OCI-LY1 (cell line): ENCODE data around the gene PBX3.

Experiments
- H2AFZ ChIP-seq: fragments of 200-600 bp; sonication (generic), shearing (Covaris generic); 2 replicates; pipeline ENCODE4 v1.6.0; 2014; ENCODE audit warnings: antibody characterized with exemption, mild to moderate bottlenecking, low read length
- H3F3A ChIP-seq: fragments of 200-600 bp; sonication (generic), shearing (Covaris generic); 2 replicates; pipeline ENCODE4 v1.6.0; 2014; ENCODE audit warnings: mild to moderate bottlenecking, antibody characterized with exemption, low read length, moderate library complexity; ENCODE audit not compliant: insufficient read depth
- H3K27ac ChIP-seq: fragments of 200-600 bp; sonication (generic); 2 replicates; pipeline ENCODE4 v1.5.1; 2014; ENCODE audit warnings: low read length, mixed run types, mild to moderate bottlenecking, low read depth; ENCODE audit not compliant: poor library complexity, severe bottlenecking
- H3K27me3 ChIP-seq: fragments of 200-600 bp; sonication (generic); 2 replicates; pipeline ENCODE4 v1.6.0; 2014; ENCODE audit warnings: antibody characterized with exemption, mild to moderate bottlenecking, low read length, moderate library complexity; ENCODE audit not compliant: insufficient read depth
- H3K36me3 ChIP-seq: fragments of 200-600 bp; sonication (generic); 2 replicates; pipeline ENCODE4 v1.6.1; 2014; ENCODE audit warnings: mild to moderate bottlenecking, antibody characterized with exemption, low read length, moderate library complexity, mixed read lengths; ENCODE audit not compliant: insufficient read depth
- H3K4me1 ChIP-seq: fragments of 200-600 bp; sonication (generic); 2 replicates; pipeline ENCODE4 v1.5.1; 2014; ENCODE audit warnings: mild to moderate bottlenecking, low read length, moderate library complexity; ENCODE audit not compliant: insufficient read depth, severe bottlenecking
- H3K4me2 ChIP-seq: fragments of 200-600 bp; sonication (generic), shearing (Covaris generic); 2 replicates; pipeline ENCODE4 v1.6.1; 2014; ENCODE audit warnings: low read length
- H3K4me3 ChIP-seq: fragments of 200-600 bp; sonication (generic); 2 replicates; pipeline ENCODE4 v1.5.1; 2014; ENCODE audit warnings: low read length, low read depth, mild to moderate bottlenecking, mixed read lengths; ENCODE audit not compliant: poor library complexity, severe bottlenecking
- H3K79me2 ChIP-seq: fragments of 200-600 bp; shearing (Covaris generic); 2 replicates; pipeline ENCODE4 v1.6.1; 2016; ENCODE audit warnings: mixed run types, low read length, mixed read lengths; ENCODE audit not compliant: insufficient read depth
- H3K9ac ChIP-seq: fragments of 200-600 bp; sonication (generic), shearing (Covaris generic); 2 replicates; pipeline ENCODE4 v1.6.1; 2014; ENCODE audit warnings: mild to moderate bottlenecking, low read length, mixed read lengths
- H3K9me2 ChIP-seq: fragments of 200-600 bp; sonication (generic), shearing (Covaris generic); 2 replicates; pipeline ENCODE4 v1.6.1; 2014; ENCODE audit warnings: low read depth, mild to moderate bottlenecking, low read length, mixed read lengths
- H3K9me3 ChIP-seq: fragments of 200-600 bp; shearing (Covaris generic); 2 replicates; pipeline ENCODE4 v1.6.1; 2014; ENCODE audit warnings: low read length, mixed read lengths
- H4K20me1 ChIP-seq: fragments of 200-600 bp; sonication (generic), shearing (Covaris generic); 2 replicates; pipeline ENCODE4 v1.6.0; 2016; ENCODE audit warnings: mild to moderate bottlenecking, low read length; ENCODE audit not compliant: insufficient read depth
- EZH2 ChIP-seq: fragments of 200-600 bp; sonication (generic), shearing (Covaris generic); IDR thresholded peaks from 2 replicates; pipeline ENCODE4 v1.8.0; 2017; ENCODE audit warnings: borderline replicate concordance, mixed run types, mild to moderate bottlenecking, antibody characterized with exemption, low read length, moderate library complexity, mixed read lengths
- TF ChIP-seq, protein P1 (sequence below): fragments of 200-600 bp; sonication (generic), shearing (Covaris generic); IDR thresholded peaks from 2 replicates; pipeline ENCODE4 v1.5.1; 2017; ENCODE audit warnings: mild to moderate bottlenecking, antibody characterized with exemption, low read length, moderate library complexity, mixed read lengths

The PBX3 gene

DNA sequence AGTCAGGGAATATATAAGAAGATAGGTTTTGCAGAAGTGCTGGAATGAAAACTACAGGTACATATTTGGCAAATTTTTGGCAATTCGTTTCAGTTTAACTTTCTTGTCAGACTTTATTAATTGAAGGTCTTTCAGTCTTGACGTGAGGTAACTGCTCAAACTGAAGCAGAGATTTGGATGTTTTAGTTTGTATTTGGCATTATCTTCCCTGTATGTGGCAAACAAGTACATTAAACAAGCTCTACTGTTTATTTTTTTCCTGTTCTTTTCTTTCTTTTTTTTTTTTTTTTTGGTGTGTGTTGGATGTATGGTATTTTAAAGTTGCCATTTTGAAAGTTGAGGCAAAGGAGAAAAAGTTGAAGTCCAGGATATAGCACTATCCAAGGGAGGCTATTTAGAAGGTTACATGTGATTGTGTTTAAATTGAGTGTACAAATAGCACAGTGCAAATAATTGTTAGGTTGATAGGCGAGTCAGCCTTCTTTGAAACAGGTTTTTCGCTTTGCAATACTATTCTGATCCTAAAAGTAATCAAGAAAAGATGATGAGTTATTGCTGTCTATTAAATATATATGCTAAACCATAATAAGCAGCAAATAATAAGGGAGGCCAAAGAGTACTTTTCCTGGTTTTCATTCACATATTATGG is 2.2 kb downstream of the PBX3 start:
- no peaks in the 10 kb centered on the region for H3K9me2 ChIP-seq
- TF ChIP-seq, protein P1, sequence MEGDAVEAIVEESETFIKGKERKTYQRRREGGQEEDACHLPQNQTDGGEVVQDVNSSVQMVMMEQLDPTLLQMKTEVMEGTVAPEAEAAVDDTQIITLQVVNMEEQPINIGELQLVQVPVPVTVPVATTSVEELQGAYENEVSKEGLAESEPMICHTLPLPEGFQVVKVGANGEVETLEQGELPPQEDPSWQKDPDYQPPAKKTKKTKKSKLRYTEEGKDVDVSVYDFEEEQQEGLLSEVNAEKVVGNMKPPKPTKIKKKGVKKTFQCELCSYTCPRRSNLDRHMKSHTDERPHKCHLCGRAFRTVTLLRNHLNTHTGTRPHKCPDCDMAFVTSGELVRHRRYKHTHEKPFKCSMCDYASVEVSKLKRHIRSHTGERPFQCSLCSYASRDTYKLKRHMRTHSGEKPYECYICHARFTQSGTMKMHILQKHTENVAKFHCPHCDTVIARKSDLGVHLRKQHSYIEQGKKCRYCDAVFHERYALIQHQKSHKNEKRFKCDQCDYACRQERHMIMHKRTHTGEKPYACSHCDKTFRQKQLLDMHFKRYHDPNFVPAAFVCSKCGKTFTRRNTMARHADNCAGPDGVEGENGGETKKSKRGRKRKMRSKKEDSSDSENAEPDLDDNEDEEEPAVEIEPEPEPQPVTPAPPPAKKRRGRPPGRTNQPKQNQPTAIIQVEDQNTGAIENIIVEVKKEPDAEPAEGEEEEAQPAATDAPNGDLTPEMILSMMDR = no peak
- no peak for TF ChIP-seq EZH2
- no peak overlapping the region for H3K9ac ChIP-seq
- no peak overlapping the region for H2AFZ ChIP-seq
- peak overlapping the region; percentile 96 for H3K4me2 ChIP-seq
- peaks cover 22% of the 10 kb centered on the region; the same call in 1 of the 2 replicates for H3K36me3 ChIP-seq
- H3K27me3 ChIP-seq = no peaks in the 10 kb centered on the region
- no peaks in the 10 kb centered on the region for H4K20me1 ChIP-seq
- peaks cover 10% of the 10 kb centered on the region; the same call in 1 of the 2 replicates for H3K79me2 ChIP-seq
- H3K4me3 ChIP-seq = no peak overlapping the region
- H3K9me3 ChIP-seq = no peaks in the 10 kb centered on the region
- H3K4me1 ChIP-seq = peaks cover 51% of the 10 kb centered on the region
- no peak overlapping the region for H3K27ac ChIP-seq
- no peaks in the 10 kb centered on the region for H3F3A ChIP-seq

DNA sequence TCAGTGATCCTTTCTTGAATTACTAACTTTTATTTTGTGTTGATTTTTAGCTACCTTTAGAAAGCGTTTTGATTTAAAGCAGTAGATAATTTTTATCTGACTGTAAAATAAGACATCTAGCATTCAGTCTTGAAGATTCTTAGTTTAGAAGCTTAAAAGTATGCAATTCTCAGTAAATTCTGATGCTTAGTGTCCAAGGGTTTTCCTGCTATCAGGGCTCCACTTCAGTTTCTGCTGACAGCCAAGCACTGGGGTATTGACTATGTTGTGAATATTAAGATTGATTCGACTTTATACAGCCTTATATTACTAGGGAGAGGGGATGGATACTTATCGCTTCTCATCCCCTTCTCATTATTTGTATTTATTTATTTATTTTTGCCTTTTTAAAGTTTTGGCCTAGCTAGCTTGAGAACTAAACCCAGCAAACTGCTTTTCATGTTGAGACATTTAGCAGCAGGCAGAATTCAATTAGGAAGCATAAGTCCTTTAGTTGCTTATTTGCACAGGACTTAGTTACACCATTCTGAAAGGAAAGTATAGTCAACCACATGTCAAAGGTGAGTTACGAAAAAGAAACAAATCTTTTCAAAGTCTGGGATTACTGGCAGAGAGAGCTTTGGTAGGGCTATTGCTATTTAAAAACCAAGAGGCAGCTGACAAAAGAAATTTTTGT is 2.9 kb downstream of the PBX3 start:
- no peaks in the 10 kb centered on the region for H3K9me3 ChIP-seq
- no peak overlapping the region for H3K4me3 ChIP-seq
- H3K27me3 ChIP-seq = no peaks in the 10 kb centered on the region
- H3K36me3 ChIP-seq = peaks cover 22% of the 10 kb centered on the region; the same call in 1 of the 2 replicates
- H3K4me1 ChIP-seq = peaks cover 51% of the 10 kb centered on the region
- peak overlapping the region; percentile 41 for H3K4me2 ChIP-seq
- H2AFZ ChIP-seq = no peak overlapping the region
- H3K9me2 ChIP-seq = no peaks in the 10 kb centered on the region
- H4K20me1 ChIP-seq = no peaks in the 10 kb centered on the region
- no peaks in the 10 kb centered on the region for H3F3A ChIP-seq
- no peak overlapping the region for H3K27ac ChIP-seq
- peaks cover 10% of the 10 kb centered on the region; the same call in 1 of the 2 replicates for H3K79me2 ChIP-seq
- TF ChIP-seq, protein P1 = no peak
- TF ChIP-seq EZH2 = no peak
- H3K9ac ChIP-seq = no peak overlapping the region; the same call in 1 of the 2 replicates

DNA sequence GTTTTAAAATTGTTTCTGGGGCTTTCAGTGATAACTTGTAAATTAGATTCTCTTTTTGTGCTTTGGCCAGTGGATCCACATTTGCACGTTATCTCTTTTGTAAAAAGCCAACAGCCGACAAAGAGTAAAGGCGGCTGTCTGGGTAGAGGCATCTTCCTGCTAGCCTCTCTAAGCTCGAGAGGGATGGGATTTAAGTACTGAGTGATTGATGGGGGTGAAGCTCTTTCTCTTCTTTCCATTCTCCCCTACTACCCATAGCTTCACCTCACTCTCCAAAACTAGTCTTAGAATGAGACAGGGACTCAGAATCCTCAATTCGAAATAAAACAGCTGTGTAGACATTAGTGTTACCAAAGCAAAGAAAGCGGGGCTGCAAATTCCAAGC is 3.4 kb downstream of the PBX3 start:
- no peaks in the 10 kb centered on the region for H4K20me1 ChIP-seq
- TF ChIP-seq, protein P1 = no peak
- no peak for TF ChIP-seq EZH2
- peaks cover 22% of the 10 kb centered on the region; the same call in 1 of the 2 replicates for H3K36me3 ChIP-seq
- H3K4me1 ChIP-seq = peaks cover 47% of the 10 kb centered on the region
- no peaks in the 10 kb centered on the region for H3K9me3 ChIP-seq
- peak overlapping the region; percentile 41; the same call in 1 of the 2 replicates for H3K4me2 ChIP-seq
- H3K79me2 ChIP-seq = peaks cover 10% of the 10 kb centered on the region; the same call in 1 of the 2 replicates
- no peak overlapping the region; the same call in 1 of the 2 replicates for H3K9ac ChIP-seq
- no peak overlapping the region for H3K4me3 ChIP-seq
- H3K27me3 ChIP-seq = no peaks in the 10 kb centered on the region
- no peak overlapping the region for H2AFZ ChIP-seq
- no peaks in the 10 kb centered on the region for H3K9me2 ChIP-seq
- H3F3A ChIP-seq = no peaks in the 10 kb centered on the region
- H3K27ac ChIP-seq = no peak overlapping the region
